Measurements from ENCODE around the gene ATXN7L1. TPM values are rescaled to one million over a fixed set of nuclear protein-coding genes. Genes with fewer than 3 reads are reported as not detected.

Gene ATXN7L1
- total RNA-seq, 1 experiment from 2014 or later = 38.5 TPM

DNA sequence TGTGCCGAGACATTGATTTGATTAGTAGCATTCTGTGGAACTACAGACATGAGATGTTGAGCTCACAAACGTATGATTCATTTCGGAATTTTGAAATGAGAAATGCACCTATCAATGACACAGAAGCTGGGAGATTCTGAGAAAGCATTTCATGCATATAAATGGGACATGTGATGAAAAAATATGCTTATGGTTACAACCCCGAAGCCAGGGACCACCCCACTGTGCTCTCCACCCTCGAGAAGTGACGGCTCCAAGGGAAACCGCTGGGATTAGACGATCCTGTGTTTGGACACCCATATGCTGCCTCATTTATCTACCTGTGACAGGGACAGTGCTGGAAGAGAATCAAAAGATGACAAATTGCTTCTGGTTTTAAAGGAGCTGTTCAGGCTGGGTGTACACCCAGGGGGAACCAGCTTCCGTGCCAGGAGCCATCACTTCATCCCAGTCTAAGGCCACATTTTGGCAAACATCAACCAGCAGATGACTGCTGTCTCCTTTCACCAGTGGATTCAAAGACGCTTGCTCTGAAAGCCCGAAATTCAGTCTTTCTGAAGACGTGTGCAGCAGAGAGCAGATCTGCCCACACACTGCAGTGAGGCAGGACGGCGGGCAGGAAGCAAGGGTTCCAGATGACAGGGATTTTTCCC lies 109.9 kb downstream of the ATXN7L1 start:
- ChIA-PET CTCF (interaction anchor here (0.7 to 3.9 kb wide), 11 partner anchors 9 to 388 kb away, joined by 3 to 33 read pairs (median 9); partner anchors contain the start of gene ATXN7L1), POLR2A (no interaction called here)
- no peak for DNase-seq (ENCODE audit: low spot score)
- no peaks in the 10 kb centered on the region for H3K9me3 Mint-ChIP-seq
- ATAC-seq = no peak
- peaks cover 61% of the 10 kb centered on the region for H3K4me1 Mint-ChIP-seq
- H3K27ac Mint-ChIP-seq = peak overlapping the region; percentile 90
- TF ChIP-seq, protein P1, sequence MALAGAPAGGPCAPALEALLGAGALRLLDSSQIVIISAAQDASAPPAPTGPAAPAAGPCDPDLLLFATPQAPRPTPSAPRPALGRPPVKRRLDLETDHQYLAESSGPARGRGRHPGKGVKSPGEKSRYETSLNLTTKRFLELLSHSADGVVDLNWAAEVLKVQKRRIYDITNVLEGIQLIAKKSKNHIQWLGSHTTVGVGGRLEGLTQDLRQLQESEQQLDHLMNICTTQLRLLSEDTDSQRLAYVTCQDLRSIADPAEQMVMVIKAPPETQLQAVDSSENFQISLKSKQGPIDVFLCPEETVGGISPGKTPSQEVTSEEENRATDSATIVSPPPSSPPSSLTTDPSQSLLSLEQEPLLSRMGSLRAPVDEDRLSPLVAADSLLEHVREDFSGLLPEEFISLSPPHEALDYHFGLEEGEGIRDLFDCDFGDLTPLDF (CRISPR knock-in tag; IDR thresholded peaks at IDR 0.05) = no peak
- TF ChIP-seq GABPB1 (CRISPR knock-in tag; IDR thresholded peaks at IDR 0.05) (no peak), NR3C1 (CRISPR knock-in tag; conservative IDR thresholded peaks at IDR 0.05; ENCODE audit: low read depth) (no peak), SP1 (CRISPR knock-in tag; conservative IDR thresholded peaks at IDR 0.05) (no peak), ZNF416 (CRISPR knock-in tag; IDR thresholded peaks at IDR 0.05) (no peak), TP53 (CRISPR knock-in tag; IDR thresholded peaks at IDR 0.05) (no peak)
- H3K36me3 Mint-ChIP-seq = peaks cover 2% of the 10 kb centered on the region; the same call in 1 of the 2 replicates
- no peaks in the 10 kb centered on the region for H3K27me3 Mint-ChIP-seq (ENCODE audit: low read depth)
- no peak overlapping the region for H3K4me3 Mint-ChIP-seq

DNA sequence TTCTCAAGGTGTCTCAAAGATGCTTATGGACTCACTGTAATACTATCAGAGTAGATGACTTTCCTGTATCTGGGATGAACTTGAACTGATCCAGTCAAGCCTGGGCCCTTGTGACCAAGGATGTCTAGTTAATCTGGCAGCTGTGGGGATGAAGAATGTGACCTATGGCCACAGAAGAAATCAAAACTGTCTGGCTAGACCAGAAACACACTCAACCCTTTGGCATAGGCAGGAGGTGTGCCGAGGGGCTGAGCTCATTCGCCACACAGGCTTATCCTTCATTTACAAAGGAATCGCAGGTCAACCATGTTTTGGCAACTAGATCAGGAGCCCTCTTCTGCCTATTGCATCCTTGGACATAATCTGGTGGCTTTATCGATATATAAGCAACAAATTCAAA lies 110.6 kb downstream of the ATXN7L1 start:
- Mint-ChIP-seq H3K36me3 (peaks cover 2% of the 10 kb centered on the region; the same call in 1 of the 2 replicates), H3K4me1 (peaks cover 63% of the 10 kb centered on the region), H3K27me3 (ENCODE audit: low read depth) (no peaks in the 10 kb centered on the region), H3K27ac (peak overlapping the region; percentile 23; the same call in 1 of the 2 replicates), H3K9me3 (no peaks in the 10 kb centered on the region), H3K4me3 (no peak overlapping the region)
- DNase-seq (ENCODE audit: low spot score) (no peak), ATAC-seq (no peak)
- CTCF ChIA-PET = interaction anchor here (0.9 to 3.9 kb wide), 40 partner anchors 8 to 319 kb away, joined by 3 to 33 read pairs (median 6); partner anchors contain the start of gene ATXN7L1
- TF ChIP-seq, protein P2, sequence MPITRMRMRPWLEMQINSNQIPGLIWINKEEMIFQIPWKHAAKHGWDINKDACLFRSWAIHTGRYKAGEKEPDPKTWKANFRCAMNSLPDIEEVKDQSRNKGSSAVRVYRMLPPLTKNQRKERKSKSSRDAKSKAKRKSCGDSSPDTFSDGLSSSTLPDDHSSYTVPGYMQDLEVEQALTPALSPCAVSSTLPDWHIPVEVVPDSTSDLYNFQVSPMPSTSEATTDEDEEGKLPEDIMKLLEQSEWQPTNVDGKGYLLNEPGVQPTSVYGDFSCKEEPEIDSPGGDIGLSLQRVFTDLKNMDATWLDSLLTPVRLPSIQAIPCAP (CRISPR knock-in tag; IDR thresholded peaks at IDR 0.05) = no peak
- TF ChIP-seq FOXJ3 (CRISPR knock-in tag; IDR thresholded peaks at IDR 0.05; ENCODE audit: borderline replicate concordance) = no peak
- TF ChIP-seq ZNF317 (CRISPR knock-in tag; IDR thresholded peaks at IDR 0.05; ENCODE audit: borderline replicate concordance, low read depth) = no peak
- no peak for TF ChIP-seq ZNF263 (CRISPR knock-in tag; IDR thresholded peaks at IDR 0.05; ENCODE audit: low read depth)
- TF ChIP-seq GRHL2 (CRISPR knock-in tag; IDR thresholded peaks at IDR 0.05; ENCODE audit: insufficient replicate concordance, severe bottlenecking) = no peak
- no peak for TF ChIP-seq OVOL2 (CRISPR knock-in tag; IDR thresholded peaks at IDR 0.05; ENCODE audit: borderline replicate concordance)
- POLR2A ChIA-PET = interaction anchor here (0.7 kb wide), 1 partner anchor 234 kb away, joined by 4 read pairs; no protein-coding TSS in a partner anchor

DNA sequence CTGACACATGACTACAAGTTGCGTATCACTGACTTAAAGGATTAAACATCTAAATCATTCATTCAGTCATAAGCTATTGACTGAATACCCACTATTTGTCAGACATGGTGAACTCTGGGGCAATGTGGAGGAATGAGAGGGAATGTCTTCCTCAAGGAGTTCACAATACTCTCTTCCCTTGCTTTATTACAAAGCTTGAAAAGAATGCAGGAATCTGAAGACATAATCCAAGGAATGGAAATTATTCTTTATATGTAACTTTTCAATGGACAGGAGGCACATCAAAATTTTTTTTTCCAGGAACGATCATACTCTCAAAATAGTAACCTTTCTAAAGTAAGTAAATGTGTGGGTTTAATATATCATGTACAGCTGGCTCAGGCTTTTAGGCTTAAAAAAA lies 111.9 kb downstream of the ATXN7L1 start:
- TF ChIP-seq, protein P3, sequence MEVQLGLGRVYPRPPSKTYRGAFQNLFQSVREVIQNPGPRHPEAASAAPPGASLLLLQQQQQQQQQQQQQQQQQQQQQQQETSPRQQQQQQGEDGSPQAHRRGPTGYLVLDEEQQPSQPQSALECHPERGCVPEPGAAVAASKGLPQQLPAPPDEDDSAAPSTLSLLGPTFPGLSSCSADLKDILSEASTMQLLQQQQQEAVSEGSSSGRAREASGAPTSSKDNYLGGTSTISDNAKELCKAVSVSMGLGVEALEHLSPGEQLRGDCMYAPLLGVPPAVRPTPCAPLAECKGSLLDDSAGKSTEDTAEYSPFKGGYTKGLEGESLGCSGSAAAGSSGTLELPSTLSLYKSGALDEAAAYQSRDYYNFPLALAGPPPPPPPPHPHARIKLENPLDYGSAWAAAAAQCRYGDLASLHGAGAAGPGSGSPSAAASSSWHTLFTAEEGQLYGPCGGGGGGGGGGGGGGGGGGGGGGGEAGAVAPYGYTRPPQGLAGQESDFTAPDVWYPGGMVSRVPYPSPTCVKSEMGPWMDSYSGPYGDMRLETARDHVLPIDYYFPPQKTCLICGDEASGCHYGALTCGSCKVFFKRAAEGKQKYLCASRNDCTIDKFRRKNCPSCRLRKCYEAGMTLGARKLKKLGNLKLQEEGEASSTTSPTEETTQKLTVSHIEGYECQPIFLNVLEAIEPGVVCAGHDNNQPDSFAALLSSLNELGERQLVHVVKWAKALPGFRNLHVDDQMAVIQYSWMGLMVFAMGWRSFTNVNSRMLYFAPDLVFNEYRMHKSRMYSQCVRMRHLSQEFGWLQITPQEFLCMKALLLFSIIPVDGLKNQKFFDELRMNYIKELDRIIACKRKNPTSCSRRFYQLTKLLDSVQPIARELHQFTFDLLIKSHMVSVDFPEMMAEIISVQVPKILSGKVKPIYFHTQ (CRISPR knock-in tag; IDR thresholded peaks at IDR 0.05) = no peak
- DNase-seq (ENCODE audit: low spot score) (no peak), ATAC-seq (no peak)
- Mint-ChIP-seq H3K36me3 (peaks cover 2% of the 10 kb centered on the region; the same call in 1 of the 2 replicates), H3K4me1 (peaks cover 62% of the 10 kb centered on the region), H3K27ac (peak overlapping the region; percentile 66), H3K9me3 (no peaks in the 10 kb centered on the region), H3K27me3 (ENCODE audit: low read depth) (no peaks in the 10 kb centered on the region), H3K4me3 (no peak overlapping the region)
- CTCF ChIA-PET = interaction anchor here (0.6 to 3.9 kb wide), 53 partner anchors 8 to 785 kb away, joined by 3 to 33 read pairs (median 5); partner anchors contain the start of gene ATXN7L1
- POLR2A ChIA-PET = no interaction called here
